Endothelial cell of umbilical vein (primary cell): ENCODE data around the gene STON2. TPM values are rescaled to one million over a fixed set of nuclear protein-coding genes. Genes with fewer than 3 reads are reported as not detected.

ENCODE experiments used
- BruUV-seq: library from RNA; stranded (reverse); fragments of 400-500 nt; replicated peaks from 2 replicates; lab custom pipeline; 2021; lab: Mats Ljungman, UMichigan
- CTCF ChIA-PET: fragments of 300-600, 350-600 bp; sonication (Branson Sonifier 250); formaldehyde crosslinking; loops from one replicate; lab custom pipeline; 2021; ENCODE audit warnings: antibody characterized with exemption, inconsistent platforms; lab: Charles Lee
- POLR2A ChIA-PET: fragments of 300-600, 350-600 bp; sonication (Branson Sonifier 250); formaldehyde crosslinking; loops from one replicate; lab custom pipeline; 2021; ENCODE audit warnings: antibody characterized with exemption, inconsistent platforms; lab: Charles Lee
- DNase-seq: peaks from one replicate; pipeline ENCODE4 v3.0.0-alpha.2; 2011; ENCODE audit warnings: low read depth, low spot score
- FAIRE-seq: peaks from 2 replicates; lab custom pipeline; 2011; peaks lifted over from hg19 to GRCh38; lab: Jason Lieb, UNC
- H2AFZ ChIP-seq: 2 replicates; pipeline ENCODE4 v1.6.0; 2012; ENCODE audit warnings: low read depth, low read length, control low read depth, inconsistent platforms
- H3K27ac ChIP-seq: 2 replicates; pipeline ENCODE4 v1.5.1; 2011; ENCODE audit warnings: low read depth, mild to moderate bottlenecking, control low read depth, low read length, moderate library complexity; ENCODE audit not compliant: insufficient read depth
- H3K27me3 ChIP-seq, 2 experiments: 2 replicates each; pipeline versions ENCODE4 v1.6.0 to v1.6.1; 2011; ENCODE audit warnings: low read length in 2 of 2, mixed read lengths in 1 of 2; ENCODE audit not compliant: control insufficient read depth in 2 of 2, insufficient read depth in 2 of 2
- H3K36me3 ChIP-seq, 2 experiments: 2 replicates in 1 of 2; 3 replicates in 1 of 2; pipeline ENCODE4 v1.5.1; 2011; ENCODE audit warnings: low read length in 2 of 2, mild to moderate bottlenecking in 1 of 2, moderate library complexity in 1 of 2; ENCODE audit not compliant: control insufficient read depth in 2 of 2, insufficient read depth in 2 of 2; ENCODE audit errors: extremely low read depth in 1 of 2
- H3K4me1 ChIP-seq: 3 replicates; pipeline ENCODE4 v1.5.1; 2011; ENCODE audit warnings: mild to moderate bottlenecking, low read length; ENCODE audit not compliant: control insufficient read depth, insufficient read depth; ENCODE audit errors: extremely low read depth
- H3K4me2 ChIP-seq: 2 replicates; pipeline ENCODE4 v1.6.1; 2011; ENCODE audit warnings: low read length, control low read depth, mixed read lengths; ENCODE audit not compliant: insufficient read depth
- H3K4me3 ChIP-seq, 3 experiments: fragments of 200-600 bp in 1 of 3; sonication (generic), shearing (Covaris generic) in 1 of 3; replicated peaks in 1 of 3; 2 replicates each; pipeline ENCODE4 v1.5.1; 2011 to 2016; ENCODE audit warnings: control low read depth in 3 of 3, low read length in 3 of 3, mild to moderate bottlenecking in 2 of 3, inconsistent platforms in 1 of 3, low read depth in 1 of 3, moderate library complexity in 1 of 3; ENCODE audit not compliant: insufficient read depth in 1 of 3
- H3K79me2 ChIP-seq: 2 replicates; pipeline ENCODE4 v1.6.0; 2012; ENCODE audit warnings: low read length, inconsistent platforms; ENCODE audit not compliant: control insufficient read depth, insufficient read depth
- H3K9ac ChIP-seq: replicated peaks from 2 replicates; pipeline ENCODE3; 2011; ENCODE audit warnings: low read length, control low read depth; ENCODE audit not compliant: insufficient read depth; ENCODE audit errors: extremely low read depth
- H3K9me1 ChIP-seq: replicated peaks from 3 replicates; pipeline ENCODE4 v1.6.0; 2011; ENCODE audit warnings: mild to moderate bottlenecking, low read length; ENCODE audit not compliant: control insufficient read depth, insufficient read depth; ENCODE audit errors: extremely low read depth
- H3K9me3 ChIP-seq: replicated peaks from 2 replicates; pipeline ENCODE4 v1.5.1; 2012; ENCODE audit warnings: low read length, inconsistent platforms; ENCODE audit not compliant: control insufficient read depth, insufficient read depth
- H4K20me1 ChIP-seq: replicated peaks from 2 replicates; pipeline ENCODE3; 2011; ENCODE audit warnings: mild to moderate bottlenecking, low read length; ENCODE audit not compliant: control insufficient read depth, insufficient read depth; ENCODE audit errors: extremely low read depth
- CTCF ChIP-seq, 2 donors: IDR thresholded peaks; 1 replicate in 1 of 2; 2 replicates in 1 of 2; pipeline ENCODE4 v1.5.1; 2011; ENCODE audit warnings: low read length in 2 of 2, mild to moderate bottlenecking in 2 of 2, moderate library complexity in 2 of 2, control low read depth in 1 of 2, inconsistent platforms in 1 of 2, low read depth in 1 of 2; ENCODE audit not compliant: insufficient read depth in 1 of 2; ENCODE audit errors: extremely low read depth in 1 of 2
- EZH2 ChIP-seq: IDR thresholded peaks from 2 replicates; pipeline ENCODE4 v1.6.1; 2012; ENCODE audit warnings: borderline replicate concordance, low read depth, mild to moderate bottlenecking, moderate library complexity, low read length, inconsistent platforms; ENCODE audit not compliant: severe bottlenecking
- FOS ChIP-seq: IDR thresholded peaks from 2 replicates; pipeline ENCODE4 v1.6.1; 2011; ENCODE audit warnings: mild to moderate bottlenecking, low read length, moderate library complexity, borderline replicate concordance; ENCODE audit not compliant: insufficient read depth
- GATA2 ChIP-seq: IDR thresholded peaks from 2 replicates; pipeline ENCODE4 v1.7.0; 2011; ENCODE audit warnings: low read depth, mild to moderate bottlenecking, moderate library complexity, mixed read lengths, low read length; ENCODE audit not compliant: insufficient read length, insufficient read depth
- JUN ChIP-seq: IDR thresholded peaks from 2 replicates; pipeline ENCODE4 v1.6.1; 2011; ENCODE audit warnings: borderline replicate concordance, low read depth; ENCODE audit not compliant: insufficient read length, insufficient read depth
- MAX ChIP-seq: IDR thresholded peaks from 2 replicates; pipeline ENCODE4 v1.6.1; 2011; ENCODE audit not compliant: insufficient read depth, insufficient read length
- MYC ChIP-seq: IDR thresholded peaks from one replicate; pipeline ENCODE4 v1.6.1; 2011; ENCODE audit warnings: mild to moderate bottlenecking, low read depth, low read length
- POLR2A ChIP-seq: IDR thresholded peaks from 2 replicates; pipeline ENCODE4 v1.6.1; 2012; ENCODE audit warnings: low read depth, mild to moderate bottlenecking, control low read depth, low read length
- POLR2AphosphoS5 ChIP-seq: IDR thresholded peaks from 2 replicates; pipeline ENCODE4 v1.6.1; 2012; ENCODE audit warnings: low read depth, mild to moderate bottlenecking, control low read depth, low read length, moderate library complexity; ENCODE audit not compliant: insufficient read depth
- dilution Hi-C: fragments of 300-500 bp; cut with MboI; formaldehyde crosslinking; loops from one replicate; pipeline ENCODE4 v1.15.0; 2019; ENCODE audit warnings: low sequenced_read_pairs; ENCODE audit not compliant: extremely low pct_ligation_motif_present
- intact Hi-C: fragments of 100-400 bp; cut with micrococcal nuclease; formaldehyde crosslinking; loops from one replicate; pipeline ENCODE4 v1.10.0; 2022
- polyA plus RNA-seq, 4 experiments: library from polyadenylated mRNA; depleted of rRNA in 3 of 4; stranded (reverse) in 3 of 4; unstranded in 1 of 4; fragments of >200 nt; gene quantifications; 2 replicates each; pipeline versions ENCODE4 v1.2.1 to v1.2.3, GENCODE V29; 2011 to 2012; ENCODE audit warnings: missing spikeins in 1 of 4
- total RNA-seq: library from RNA; stranded (reverse); gene quantifications from 2 replicates; pipeline ENCODE4 v1.2.3, GENCODE V29; 2021

Gene STON2
- total and polyA plus RNA-seq, 2 donors (not counting 3 experiments of a cell fraction or from before 2014, with no cell fraction given): not detected

- Histone ChIP-seq H4K20me1 (no peaks in the 10 kb centered on the region), H3K9ac (no peak overlapping the region), H3K9me3 (no peaks in the 10 kb centered on the region), H3K27ac (no peak overlapping the region), H3K27me3 (no peaks in the 10 kb centered on the region), H3K79me2 (no peaks in the 10 kb centered on the region), H3K4me2 (no peak overlapping the region), H3K9me1 (no peaks in the 10 kb centered on the region), H3K4me3 (no peak overlapping the region), H3K4me1 (no peaks in the 10 kb centered on the region), H3K36me3 (no peaks in the 10 kb centered on the region), H2AFZ (no peak overlapping the region)
- BruUV-seq: no TSS peak
- FAIRE-seq (no peak), DNase-seq (no peak)
- intact Hi-C loops: no loop called here
- dilution Hi-C loops: no loop called here
- CTCF ChIA-PET: no interaction called here
- TF ChIP-seq MYC: no peak
- no peak for TF ChIP-seq POLR2AphosphoS5
- no peak for TF ChIP-seq JUN
- no peak for TF ChIP-seq MAX
- no peak for TF ChIP-seq FOS
- TF ChIP-seq CTCF (IDR thresholded peaks at IDR 0.05; ENCODE audit: extremely low read depth in 1 of 2, insufficient read depth in 1 of 2, low read depth in 1 of 2, low read length in 2 of 2): no peak
- no peak for TF ChIP-seq GATA2
- TF ChIP-seq EZH2: no peak
- TF ChIP-seq POLR2A: no peak
- POLR2A ChIA-PET: no interaction called here
Observed at GRCh38 chr14:81385419-81385818, 14.7 kb downstream of the STON2 start.
